SJSA1 (cell line): ENCODE results near the gene SPATA31E1. TPM values are rescaled to one million over a fixed set of nuclear protein-coding genes. Genes with fewer than 3 reads are reported as not detected.

ENCODE experiments used
- DNase-seq, 2 experiments: peaks; one replicate each; pipeline ENCODE4 v3.0.0-alpha.2; 2015 to 2020; ENCODE audit warnings: low spot score in 2 of 2, low read depth in 1 of 2
- H3K27ac ChIP-seq: fragments of 250-450 bp; sonication (Bioruptor Pico); 2 replicates; pipeline ENCODE4 v1.5.1; 2020; ENCODE audit warnings: mild to moderate bottlenecking, moderate library complexity
- H3K27me3 ChIP-seq: fragments of 250-450 bp; sonication (Bioruptor Pico); replicated peaks from 2 replicates; pipeline ENCODE4 v1.5.1; 2020; ENCODE audit warnings: mild to moderate bottlenecking, moderate library complexity
- H3K36me3 ChIP-seq: fragments of 250-450 bp; sonication (Bioruptor Pico); 2 replicates; pipeline ENCODE4 v1.5.1; 2020; ENCODE audit warnings: mild to moderate bottlenecking
- H3K4me1 ChIP-seq: fragments of 250-450 bp; sonication (Bioruptor Pico); replicated peaks from 2 replicates; pipeline ENCODE4 v1.6.1; 2021; ENCODE audit warnings: mild to moderate bottlenecking
- H3K4me3 ChIP-seq: fragments of 250-450 bp; sonication (Bioruptor Pico); 2 replicates; pipeline ENCODE4 v1.5.1; 2020; ENCODE audit warnings: mild to moderate bottlenecking
- H3K9me3 ChIP-seq: fragments of 250-450 bp; sonication (Bioruptor Pico); replicated peaks from 2 replicates; pipeline ENCODE4 v1.5.1; 2020; ENCODE audit warnings: mild to moderate bottlenecking
- total RNA-seq: library from RNA; depleted of rRNA; stranded (reverse); fragments of >200 nt; shearing (Covaris generic); gene quantifications from 2 replicates; pipeline ENCODE4 v1.2.3, GENCODE V29; 2014

Gene SPATA31E1
- total RNA-seq, 1 experiment from 2014 or later, result 0.26 TPM

GRCh38 chr9:87854580-87854955 is 28.1 kb upstream of the SPATA31E1 start:
- no peak for DNase-seq
- no peaks in the 10 kb centered on the region for H3K27me3 ChIP-seq
- H3K4me1 ChIP-seq, result no peaks in the 10 kb centered on the region; the same call in 1 of the 2 replicates
- no peaks in the 10 kb centered on the region for H3K36me3 ChIP-seq
- no peak overlapping the region for H3K27ac ChIP-seq
- H3K9me3 ChIP-seq, result no peaks in the 10 kb centered on the region
- H3K4me3 ChIP-seq, result no peak overlapping the region

- no peaks in the 10 kb centered on the region for H3K27me3 ChIP-seq
- H3K36me3 ChIP-seq, result no peaks in the 10 kb centered on the region
- DNase-seq, result no peak
- no peak overlapping the region for H3K4me3 ChIP-seq
- no peaks in the 10 kb centered on the region; the same call in 1 of the 2 replicates for H3K4me1 ChIP-seq
- no peak overlapping the region for H3K27ac ChIP-seq
- H3K9me3 ChIP-seq, result no peaks in the 10 kb centered on the region
Measured at GRCh38 chr9:87855061-87855460, 27.6 kb upstream of the SPATA31E1 start.

- Histone ChIP-seq H3K27me3 (no peaks in the 10 kb centered on the region), H3K36me3 (no peaks in the 10 kb centered on the region), H3K9me3 (no peaks in the 10 kb centered on the region), H3K4me1 (peaks cover under 1% of the 10 kb centered on the region; the same call in 1 of the 2 replicates), H3K4me3 (no peak overlapping the region), H3K27ac (no peak overlapping the region)
- no peak for DNase-seq
Measured at GRCh38 chr9:87857141-87857947, 25.3 kb upstream of the SPATA31E1 start.

- H3K36me3 ChIP-seq, result no peaks in the 10 kb centered on the region
- no peak overlapping the region for H3K27ac ChIP-seq
- H3K9me3 ChIP-seq, result no peaks in the 10 kb centered on the region
- no peak for DNase-seq
- no peak overlapping the region for H3K4me3 ChIP-seq
- H3K27me3 ChIP-seq, result no peaks in the 10 kb centered on the region
- H3K4me1 ChIP-seq, result peaks cover 6% of the 10 kb centered on the region
Measured at GRCh38 chr9:87857948-87858335, 24.7 kb upstream of the SPATA31E1 start.

- H3K36me3 ChIP-seq, result no peaks in the 10 kb centered on the region
- no peaks in the 10 kb centered on the region for H3K27me3 ChIP-seq
- H3K4me1 ChIP-seq, result peaks cover 11% of the 10 kb centered on the region
- no peak overlapping the region for H3K4me3 ChIP-seq
- H3K9me3 ChIP-seq, result no peaks in the 10 kb centered on the region
- DNase-seq, result no peak
- H3K27ac ChIP-seq, result no peak overlapping the region
Measured at GRCh38 chr9:87859137-87859536, 23.5 kb upstream of the SPATA31E1 start.

- Histone ChIP-seq H3K36me3 (no peaks in the 10 kb centered on the region), H3K9me3 (no peaks in the 10 kb centered on the region), H3K27me3 (no peaks in the 10 kb centered on the region), H3K27ac (no peak overlapping the region), H3K4me3 (no peak overlapping the region), H3K4me1 (peaks cover 11% of the 10 kb centered on the region)
- no peak for DNase-seq
Measured at GRCh38 chr9:87859786-87860185, 22.9 kb upstream of the SPATA31E1 start.

- Histone ChIP-seq H3K27ac (no peak overlapping the region), H3K4me3 (no peak overlapping the region), H3K9me3 (no peaks in the 10 kb centered on the region), H3K36me3 (no peaks in the 10 kb centered on the region), H3K27me3 (no peaks in the 10 kb centered on the region), H3K4me1 (peaks cover 20% of the 10 kb centered on the region)
- DNase-seq, result no peak
Measured at GRCh38 chr9:87861332-87861731, 21.3 kb upstream of the SPATA31E1 start.

- peaks cover 21% of the 10 kb centered on the region for H3K4me1 ChIP-seq
- peak; percentile 70 to 76 for DNase-seq
- H3K27ac ChIP-seq, result peak overlapping the region; percentile 72
- H3K27me3 ChIP-seq, result no peaks in the 10 kb centered on the region
- H3K9me3 ChIP-seq, result no peaks in the 10 kb centered on the region
- no peaks in the 10 kb centered on the region for H3K36me3 ChIP-seq
- H3K4me3 ChIP-seq, result no peak overlapping the region
Measured at GRCh38 chr9:87862536-87863268, 20.0 kb upstream of the SPATA31E1 start.

GRCh38 chr9:87863882-87864465 is 18.7 kb upstream of the SPATA31E1 start:
- H3K9me3 ChIP-seq, result no peaks in the 10 kb centered on the region
- no peak overlapping the region for H3K4me3 ChIP-seq
- H3K27ac ChIP-seq, result no peak overlapping the region
- H3K4me1 ChIP-seq, result peaks cover 21% of the 10 kb centered on the region
- no peaks in the 10 kb centered on the region for H3K36me3 ChIP-seq
- H3K27me3 ChIP-seq, result no peaks in the 10 kb centered on the region
- no peak for DNase-seq

- no peaks in the 10 kb centered on the region for H3K9me3 ChIP-seq
- H3K4me1 ChIP-seq, result peaks cover 23% of the 10 kb centered on the region
- H3K27me3 ChIP-seq, result no peaks in the 10 kb centered on the region
- H3K27ac ChIP-seq, result no peak overlapping the region
- no peaks in the 10 kb centered on the region for H3K36me3 ChIP-seq
- no peak for DNase-seq
- no peak overlapping the region for H3K4me3 ChIP-seq
Measured at GRCh38 chr9:87864915-87865314, 17.8 kb upstream of the SPATA31E1 start.

GRCh38 chr9:87865626-87866025 is 17.1 kb upstream of the SPATA31E1 start:
- Histone ChIP-seq H3K4me3 (no peak overlapping the region), H3K9me3 (no peaks in the 10 kb centered on the region), H3K27me3 (no peaks in the 10 kb centered on the region), H3K4me1 (peaks cover 30% of the 10 kb centered on the region), H3K27ac (no peak overlapping the region), H3K36me3 (no peaks in the 10 kb centered on the region)
- DNase-seq, result no peak

GRCh38 chr9:87867391-87867790 is 15.3 kb upstream of the SPATA31E1 start:
- no peaks in the 10 kb centered on the region for H3K27me3 ChIP-seq
- no peak overlapping the region for H3K27ac ChIP-seq
- no peaks in the 10 kb centered on the region for H3K9me3 ChIP-seq
- H3K4me3 ChIP-seq, result no peak overlapping the region
- no peaks in the 10 kb centered on the region for H3K36me3 ChIP-seq
- DNase-seq, result no peak
- peaks cover 31% of the 10 kb centered on the region for H3K4me1 ChIP-seq

GRCh38 chr9:87868175-87868574 is 14.5 kb upstream of the SPATA31E1 start:
- H3K27me3 ChIP-seq, result no peaks in the 10 kb centered on the region
- no peak overlapping the region for H3K27ac ChIP-seq
- H3K4me3 ChIP-seq, result no peak overlapping the region
- DNase-seq, result no peak
- peaks cover 23% of the 10 kb centered on the region for H3K4me1 ChIP-seq
- no peaks in the 10 kb centered on the region for H3K36me3 ChIP-seq
- no peaks in the 10 kb centered on the region for H3K9me3 ChIP-seq

GRCh38 chr9:87868635-87869034 is 14.0 kb upstream of the SPATA31E1 start:
- Histone ChIP-seq H3K27ac (no peak overlapping the region), H3K27me3 (no peaks in the 10 kb centered on the region), H3K9me3 (no peaks in the 10 kb centered on the region), H3K4me3 (no peak overlapping the region), H3K36me3 (no peaks in the 10 kb centered on the region), H3K4me1 (peaks cover 25% of the 10 kb centered on the region)
- no peak for DNase-seq
